ENCODE measurements around the gene COL4A1.

The COL4A1 gene

GRCh38 chr13:110341445-110342244 is 34.7 kb upstream of the COL4A1 start:
- Histone ChIP-seq H3K4ac (ENCODE audit: low read length) (no peak overlapping the region), H3K4me2 (ENCODE audit: insufficient read depth, low read length, poor library complexity, severe bottlenecking) (no peak overlapping the region), H3K9ac (ENCODE audit: low read depth, low read length, poor library complexity) (no peak overlapping the region), H3K27ac (replicated peaks; ENCODE audit: low read length) (no peak overlapping the region), H2BK120ac (ENCODE audit: low read depth, low read length) (no peak overlapping the region), H3K27me3 (ENCODE audit: control insufficient read depth in 3 of 3, insufficient read depth in 3 of 3, low read depth in 1 of 3, low read length in 3 of 3) (no peaks in the 10 kb centered on the region), H3K14ac (ENCODE audit: low read length) (no peak overlapping the region), H3K9me3 (replicated peaks in 1 of 2; ENCODE audit: control insufficient read depth in 2 of 2, insufficient read depth in 1 of 2, low read depth in 1 of 2, low read length in 2 of 2) (peaks cover 2 to 14% of the 10 kb centered on the region in 2 donors), H3K23ac (ENCODE audit: low read depth, low read length, poor library complexity) (no peak overlapping the region), H2AK5ac (ENCODE audit: low read depth, low read length) (no peak overlapping the region), H3K4me1 (ENCODE audit: control insufficient read depth in 2 of 2, insufficient read depth in 1 of 2, low read depth in 1 of 2, low read length in 2 of 2) (peaks cover 32 to 41% of the 10 kb centered on the region in 2 donors), H3K4me3 (ENCODE audit: low read length in 2 of 2) (no peak overlapping the region), H4K8ac (ENCODE audit: low read depth, low read length) (no peak overlapping the region), H3K36me3 (replicated peaks in 1 of 2; ENCODE audit: control insufficient read depth in 2 of 2, insufficient read depth in 2 of 2, low read length in 2 of 2) (peaks cover 0 to 24% of the 10 kb centered on the region in 2 donors), H3K79me1 (ENCODE audit: low read depth, low read length) (peaks cover 3% of the 10 kb centered on the region), H2BK12ac (ENCODE audit: low read length) (no peak overlapping the region), H2AFZ (ENCODE audit: low read length) (peak overlapping the region; percentile 57), H2BK15ac (ENCODE audit: low read length) (no peak overlapping the region), H3K18ac (ENCODE audit: low read length) (no peak overlapping the region), H4K91ac (ENCODE audit: low read depth, low read length, poor library complexity) (no peak overlapping the region), H2BK5ac (ENCODE audit: low read length) (no peak overlapping the region)
- DNase-seq (ENCODE audit: low spot score): no peak
- WGBS, 2 donors (ENCODE audit: extremely low coverage in 2 of 2, insufficient read length in 2 of 2, insufficient replicate concordance in 1 of 2): no CpG with 5 or more reads among the region's 14 CpGs

- H2BK5ac ChIP-seq (ENCODE audit: low read length): no peak overlapping the region
- H2BK15ac ChIP-seq (ENCODE audit: low read length): no peak overlapping the region
- no peak for DNase-seq (ENCODE audit: low spot score)
- H3K4me3 ChIP-seq (ENCODE audit: low read length in 2 of 2): no peak overlapping the region
- peaks cover 0 to 24% of the 10 kb centered on the region in 2 donors for H3K36me3 ChIP-seq (replicated peaks in 1 of 2; ENCODE audit: control insufficient read depth in 2 of 2, insufficient read depth in 2 of 2, low read length in 2 of 2)
- no peak overlapping the region for H3K23ac ChIP-seq (ENCODE audit: low read depth, low read length, poor library complexity)
- no peak overlapping the region for H2AK5ac ChIP-seq (ENCODE audit: low read depth, low read length)
- no peaks in the 10 kb centered on the region for H3K27me3 ChIP-seq (ENCODE audit: control insufficient read depth in 3 of 3, insufficient read depth in 3 of 3, low read depth in 1 of 3, low read length in 3 of 3)
- no peak overlapping the region for H4K8ac ChIP-seq (ENCODE audit: low read depth, low read length)
- no peak overlapping the region for H2AFZ ChIP-seq (ENCODE audit: low read length)
- H3K9me3 ChIP-seq (replicated peaks in 1 of 2; ENCODE audit: control insufficient read depth in 2 of 2, insufficient read depth in 1 of 2, low read depth in 1 of 2, low read length in 2 of 2): peaks cover 2 to 14% of the 10 kb centered on the region in 2 donors
- no peak overlapping the region for H3K4ac ChIP-seq (ENCODE audit: low read length)
- no peak overlapping the region for H3K9ac ChIP-seq (ENCODE audit: low read depth, low read length, poor library complexity)
- H3K14ac ChIP-seq (ENCODE audit: low read length): no peak overlapping the region
- peaks cover 33 to 41% of the 10 kb centered on the region in 2 donors for H3K4me1 ChIP-seq (ENCODE audit: control insufficient read depth in 2 of 2, insufficient read depth in 1 of 2, low read depth in 1 of 2, low read length in 2 of 2)
- no peak overlapping the region for H3K4me2 ChIP-seq (ENCODE audit: insufficient read depth, low read length, poor library complexity, severe bottlenecking)
- no peak overlapping the region for H2BK12ac ChIP-seq (ENCODE audit: low read length)
- H2BK120ac ChIP-seq (ENCODE audit: low read depth, low read length): no peak overlapping the region
- H4K91ac ChIP-seq (ENCODE audit: low read depth, low read length, poor library complexity): no peak overlapping the region
- no peak overlapping the region for H3K27ac ChIP-seq (replicated peaks; ENCODE audit: low read length)
- no CpG with 5 or more reads among the region's 24 CpGs for WGBS, 2 donors (ENCODE audit: extremely low coverage in 2 of 2, insufficient read length in 2 of 2, insufficient replicate concordance in 1 of 2)
- H3K18ac ChIP-seq (ENCODE audit: low read length): peak overlapping the region; percentile 34
- no peaks in the 10 kb centered on the region for H3K79me1 ChIP-seq (ENCODE audit: low read depth, low read length)
These were observed 34.0 kb upstream of the COL4A1 start for GRCh38 chr13:110340812-110341444.

GRCh38 chr13:110339975-110340550 is 33.1 kb upstream of the COL4A1 start:
- H3K4me1 ChIP-seq (ENCODE audit: control insufficient read depth in 2 of 2, insufficient read depth in 1 of 2, low read depth in 1 of 2, low read length in 2 of 2): peaks cover 33 to 41% of the 10 kb centered on the region in 2 donors
- no peak overlapping the region for H4K91ac ChIP-seq (ENCODE audit: low read depth, low read length, poor library complexity)
- no peak overlapping the region for H2AFZ ChIP-seq (ENCODE audit: low read length)
- H2AK5ac ChIP-seq (ENCODE audit: low read depth, low read length): no peak overlapping the region
- H2BK120ac ChIP-seq (ENCODE audit: low read depth, low read length): no peak overlapping the region
- H3K27me3 ChIP-seq (ENCODE audit: control insufficient read depth in 3 of 3, insufficient read depth in 3 of 3, low read depth in 1 of 3, low read length in 3 of 3): no peaks in the 10 kb centered on the region
- no peak overlapping the region for H3K4me2 ChIP-seq (ENCODE audit: insufficient read depth, low read length, poor library complexity, severe bottlenecking)
- H3K18ac ChIP-seq (ENCODE audit: low read length): no peak overlapping the region
- H3K27ac ChIP-seq (replicated peaks; ENCODE audit: low read length): no peak overlapping the region
- no peak for DNase-seq (ENCODE audit: low spot score)
- no peak overlapping the region for H3K9ac ChIP-seq (ENCODE audit: low read depth, low read length, poor library complexity)
- no peak overlapping the region for H3K4me3 ChIP-seq (ENCODE audit: low read length in 2 of 2)
- no peak overlapping the region for H2BK5ac ChIP-seq (ENCODE audit: low read length)
- peaks cover 0 to 22% of the 10 kb centered on the region in 2 donors for H3K36me3 ChIP-seq (replicated peaks in 1 of 2; ENCODE audit: control insufficient read depth in 2 of 2, insufficient read depth in 2 of 2, low read length in 2 of 2)
- no peak overlapping the region for H3K14ac ChIP-seq (ENCODE audit: low read length)
- peaks cover 2 to 15% of the 10 kb centered on the region in 2 donors for H3K9me3 ChIP-seq (replicated peaks in 1 of 2; ENCODE audit: control insufficient read depth in 2 of 2, insufficient read depth in 1 of 2, low read depth in 1 of 2, low read length in 2 of 2)
- no peak overlapping the region for H4K8ac ChIP-seq (ENCODE audit: low read depth, low read length)
- H3K79me1 ChIP-seq (ENCODE audit: low read depth, low read length): no peaks in the 10 kb centered on the region
- no peak overlapping the region for H3K4ac ChIP-seq (ENCODE audit: low read length)
- no CpG with 5 or more reads among the region's 9 CpGs for WGBS, 2 donors (ENCODE audit: extremely low coverage in 2 of 2, insufficient read length in 2 of 2, insufficient replicate concordance in 1 of 2)
- no peak overlapping the region for H2BK15ac ChIP-seq (ENCODE audit: low read length)
- H3K23ac ChIP-seq (ENCODE audit: low read depth, low read length, poor library complexity): no peak overlapping the region
- no peak overlapping the region for H2BK12ac ChIP-seq (ENCODE audit: low read length)

- H3K4ac ChIP-seq (ENCODE audit: low read length): no peak overlapping the region
- H3K9me3 ChIP-seq (replicated peaks in 1 of 2; ENCODE audit: control insufficient read depth in 2 of 2, insufficient read depth in 1 of 2, low read depth in 1 of 2, low read length in 2 of 2): peaks cover 0 to 15% of the 10 kb centered on the region in 2 donors
- H3K14ac ChIP-seq (ENCODE audit: low read length): no peak overlapping the region
- H2BK120ac ChIP-seq (ENCODE audit: low read depth, low read length): no peak overlapping the region
- no peak overlapping the region for H3K9ac ChIP-seq (ENCODE audit: low read depth, low read length, poor library complexity)
- H4K8ac ChIP-seq (ENCODE audit: low read depth, low read length): no peak overlapping the region
- peaks cover 33 to 41% of the 10 kb centered on the region in 2 donors for H3K4me1 ChIP-seq (ENCODE audit: control insufficient read depth in 2 of 2, insufficient read depth in 1 of 2, low read depth in 1 of 2, low read length in 2 of 2)
- no peak overlapping the region for H3K4me2 ChIP-seq (ENCODE audit: insufficient read depth, low read length, poor library complexity, severe bottlenecking)
- H2BK5ac ChIP-seq (ENCODE audit: low read length): no peak overlapping the region
- no peak overlapping the region for H3K23ac ChIP-seq (ENCODE audit: low read depth, low read length, poor library complexity)
- DNase-seq (ENCODE audit: low spot score): no peak
- no peak overlapping the region for H2AK5ac ChIP-seq (ENCODE audit: low read depth, low read length)
- no peak overlapping the region for H3K18ac ChIP-seq (ENCODE audit: low read length)
- no peak overlapping the region for H3K4me3 ChIP-seq (ENCODE audit: low read length in 2 of 2)
- H3K27me3 ChIP-seq (ENCODE audit: control insufficient read depth in 3 of 3, insufficient read depth in 3 of 3, low read depth in 1 of 3, low read length in 3 of 3): no peaks in the 10 kb centered on the region
- peaks cover 0 to 23% of the 10 kb centered on the region in 2 donors for H3K36me3 ChIP-seq (replicated peaks in 1 of 2; ENCODE audit: control insufficient read depth in 2 of 2, insufficient read depth in 2 of 2, low read length in 2 of 2)
- H4K91ac ChIP-seq (ENCODE audit: low read depth, low read length, poor library complexity): no peak overlapping the region
- H3K27ac ChIP-seq (replicated peaks; ENCODE audit: low read length): no peak overlapping the region
- H2BK12ac ChIP-seq (ENCODE audit: low read length): no peak overlapping the region
- H2AFZ ChIP-seq (ENCODE audit: low read length): no peak overlapping the region
- no peak overlapping the region for H2BK15ac ChIP-seq (ENCODE audit: low read length)
- H3K79me1 ChIP-seq (ENCODE audit: low read depth, low read length): no peaks in the 10 kb centered on the region
- no CpG with 5 or more reads among the region's 6 CpGs for WGBS, 2 donors (ENCODE audit: extremely low coverage in 2 of 2, insufficient read length in 2 of 2, insufficient replicate concordance in 1 of 2)
These were observed 32.3 kb upstream of the COL4A1 start for GRCh38 chr13:110339263-110339662.

Measured in neuronal stem cell (in vitro differentiated cells).